ENCODE results near the gene KMT2C.
"Not testable (repeated sequence)": the region's sequence is repeated elsewhere in the genome, so short reads cannot be mapped to it uniquely, and the experiment has no call there.

Gene KMT2C

GRCh38 chr7:152478140-152478539, 42.3 kb upstream of the KMT2C start:
- Histone ChIP-seq H3K27ac (ENCODE audit: low read length, poor library complexity, severe bottlenecking) (no peak overlapping the region), H3K4me1 (ENCODE audit: control insufficient read depth, insufficient read depth, low read depth, low read length) (no peaks in the 10 kb centered on the region), H3K18ac (ENCODE audit: low read depth in 1 of 2, low read length in 2 of 2) (no peak overlapping the region), H3K9me3 (ENCODE audit: control insufficient read depth, low read length) (no peaks in the 10 kb centered on the region), H3K36me3 (ENCODE audit: control insufficient read depth in 1 of 2, insufficient read depth in 2 of 2, low read depth in 1 of 2, low read length in 2 of 2) (no peaks in the 10 kb centered on the region), H2BK15ac (ENCODE audit: low read depth, poor library complexity, severe bottlenecking) (no peak overlapping the region), H2AFZ (ENCODE audit: low read depth, low read length) (no peak overlapping the region), H2BK5ac (ENCODE audit: low read depth, low read length, poor library complexity, severe bottlenecking) (no peak overlapping the region), H3K9ac (ENCODE audit: low read length) (no peak overlapping the region), H4K91ac (ENCODE audit: low read length) (no peak overlapping the region), H2BK12ac (ENCODE audit: low read length in 2 of 2) (no peak overlapping the region), H3K4me2 (ENCODE audit: low read length, poor library complexity, severe bottlenecking) (no peak overlapping the region), H3K4me3 (ENCODE audit: insufficient read depth in 1 of 2, low read depth in 1 of 2, low read length in 2 of 2) (no peak overlapping the region), H2AK5ac (ENCODE audit: low read length, severe bottlenecking) (no peak overlapping the region), H4K8ac (ENCODE audit: low read length) (no peak overlapping the region), H3K4ac (ENCODE audit: low read depth in 1 of 2, low read length in 2 of 2) (no peak overlapping the region), H3K23ac (ENCODE audit: low read length in 2 of 2) (no peak overlapping the region), H3K27me3 (ENCODE audit: control insufficient read depth in 1 of 2, insufficient read depth in 1 of 2, low read length in 2 of 2) (no peaks in the 10 kb centered on the region), H3K14ac (ENCODE audit: low read length in 2 of 2) (no peak overlapping the region), H3K79me1 (replicated peaks; ENCODE audit: low read length, poor library complexity, severe bottlenecking) (no peaks in the 10 kb centered on the region), H2BK120ac (ENCODE audit: low read depth, low read length) (no peak overlapping the region)
- no peak for DNase-seq
- WGBS = 100% methylated on average over 1 of the region's 2 CpGs

GRCh38 chr7:152477079-152477478, 41.3 kb upstream of the KMT2C start:
- WGBS = 81% methylated on average over 1 of the region's 2 CpGs
- H3K4ac ChIP-seq (ENCODE audit: low read depth in 1 of 2, low read length in 2 of 2) = no peak overlapping the region

GRCh38 chr7:152476551-152476950, 40.7 kb upstream of the KMT2C start:
- Histone ChIP-seq H2BK5ac (ENCODE audit: low read depth, low read length, poor library complexity, severe bottlenecking) (no peak overlapping the region), H3K18ac (ENCODE audit: low read depth in 1 of 2, low read length in 2 of 2) (no peak overlapping the region), H2AK5ac (ENCODE audit: low read length, severe bottlenecking) (no peak overlapping the region), H2BK12ac (ENCODE audit: low read length in 2 of 2) (no peak overlapping the region), H4K91ac (ENCODE audit: low read length) (no peak overlapping the region), H2BK120ac (ENCODE audit: low read depth, low read length) (no peak overlapping the region), H3K23ac (ENCODE audit: low read length in 2 of 2) (no peak overlapping the region), H3K27me3 (ENCODE audit: control insufficient read depth in 1 of 2, insufficient read depth in 1 of 2, low read length in 2 of 2) (no peaks in the 10 kb centered on the region), H3K27ac (ENCODE audit: low read length, poor library complexity, severe bottlenecking) (no peak overlapping the region), H3K9ac (ENCODE audit: low read length) (no peak overlapping the region), H3K79me1 (replicated peaks; ENCODE audit: low read length, poor library complexity, severe bottlenecking) (no peaks in the 10 kb centered on the region), H4K8ac (ENCODE audit: low read length) (no peak overlapping the region), H3K14ac (ENCODE audit: low read length in 2 of 2) (no peak overlapping the region), H3K9me3 (ENCODE audit: control insufficient read depth, low read length) (no peaks in the 10 kb centered on the region), H3K4me2 (ENCODE audit: low read length, poor library complexity, severe bottlenecking) (no peak overlapping the region), H3K4me1 (ENCODE audit: control insufficient read depth, insufficient read depth, low read depth, low read length) (no peaks in the 10 kb centered on the region), H3K36me3 (ENCODE audit: control insufficient read depth in 1 of 2, insufficient read depth in 2 of 2, low read depth in 1 of 2, low read length in 2 of 2) (no peaks in the 10 kb centered on the region), H2AFZ (ENCODE audit: low read depth, low read length) (no peak overlapping the region), H2BK15ac (ENCODE audit: low read depth, poor library complexity, severe bottlenecking) (no peak overlapping the region), H3K4me3 (ENCODE audit: insufficient read depth in 1 of 2, low read depth in 1 of 2, low read length in 2 of 2) (no peak overlapping the region), H3K4ac (ENCODE audit: low read depth in 1 of 2, low read length in 2 of 2) (no peak overlapping the region)
- WGBS = 96% methylated on average over 3 of the region's 3 CpGs
- no peak for DNase-seq

More at GRCh38 chr7:152477079-152477478, 41.3 kb upstream of the KMT2C start:
- Histone ChIP-seq H2BK5ac (ENCODE audit: low read depth, low read length, poor library complexity, severe bottlenecking) (no peak overlapping the region), H3K9ac (ENCODE audit: low read length) (no peak overlapping the region), H2AK5ac (ENCODE audit: low read length, severe bottlenecking) (no peak overlapping the region), H3K27me3 (ENCODE audit: control insufficient read depth in 1 of 2, insufficient read depth in 1 of 2, low read length in 2 of 2) (no peaks in the 10 kb centered on the region), H4K8ac (ENCODE audit: low read length) (no peak overlapping the region), H4K91ac (ENCODE audit: low read length) (no peak overlapping the region), H3K4me1 (ENCODE audit: control insufficient read depth, insufficient read depth, low read depth, low read length) (no peaks in the 10 kb centered on the region), H3K27ac (ENCODE audit: low read length, poor library complexity, severe bottlenecking) (no peak overlapping the region), H2AFZ (ENCODE audit: low read depth, low read length) (no peak overlapping the region), H3K9me3 (ENCODE audit: control insufficient read depth, low read length) (no peaks in the 10 kb centered on the region), H3K4me3 (ENCODE audit: insufficient read depth in 1 of 2, low read depth in 1 of 2, low read length in 2 of 2) (no peak overlapping the region), H2BK12ac (ENCODE audit: low read length in 2 of 2) (no peak overlapping the region), H3K4me2 (ENCODE audit: low read length, poor library complexity, severe bottlenecking) (no peak overlapping the region), H3K79me1 (replicated peaks; ENCODE audit: low read length, poor library complexity, severe bottlenecking) (no peaks in the 10 kb centered on the region), H3K23ac (ENCODE audit: low read length in 2 of 2) (no peak overlapping the region), H3K14ac (ENCODE audit: low read length in 2 of 2) (no peak overlapping the region), H3K36me3 (ENCODE audit: control insufficient read depth in 1 of 2, insufficient read depth in 2 of 2, low read depth in 1 of 2, low read length in 2 of 2) (no peaks in the 10 kb centered on the region), H3K18ac (ENCODE audit: low read depth in 1 of 2, low read length in 2 of 2) (no peak overlapping the region), H2BK120ac (ENCODE audit: low read depth, low read length) (no peak overlapping the region), H2BK15ac (ENCODE audit: low read depth, poor library complexity, severe bottlenecking) (no peak overlapping the region)
- no peak for DNase-seq

GRCh38 chr7:152471023-152471620, 35.3 kb upstream of the KMT2C start:
- H2BK15ac ChIP-seq (ENCODE audit: low read depth, poor library complexity, severe bottlenecking); H4K91ac ChIP-seq (ENCODE audit: low read length); H3K27ac ChIP-seq (ENCODE audit: low read length, poor library complexity, severe bottlenecking); H2BK12ac ChIP-seq (ENCODE audit: low read length in 2 of 2); H3K36me3 ChIP-seq (ENCODE audit: control insufficient read depth in 1 of 2, insufficient read depth in 2 of 2, low read depth in 1 of 2, low read length in 2 of 2); H3K14ac ChIP-seq (ENCODE audit: low read length in 2 of 2); H3K4me3 ChIP-seq (ENCODE audit: insufficient read depth in 1 of 2, low read depth in 1 of 2, low read length in 2 of 2); H2BK5ac ChIP-seq (ENCODE audit: low read depth, low read length, poor library complexity, severe bottlenecking); H3K79me1 ChIP-seq (replicated peaks; ENCODE audit: low read length, poor library complexity, severe bottlenecking); H3K18ac ChIP-seq (ENCODE audit: low read depth in 1 of 2, low read length in 2 of 2); H3K9me3 ChIP-seq (ENCODE audit: control insufficient read depth, low read length); H4K8ac ChIP-seq (ENCODE audit: low read length); H2BK120ac ChIP-seq (ENCODE audit: low read depth, low read length); H2AK5ac ChIP-seq (ENCODE audit: low read length, severe bottlenecking); H3K23ac ChIP-seq (ENCODE audit: low read length in 2 of 2); H2AFZ ChIP-seq (ENCODE audit: low read depth, low read length); DNase-seq; H3K27me3 ChIP-seq (ENCODE audit: control insufficient read depth in 1 of 2, insufficient read depth in 1 of 2, low read length in 2 of 2); H3K4me1 ChIP-seq (ENCODE audit: control insufficient read depth, insufficient read depth, low read depth, low read length); H3K4me2 ChIP-seq (ENCODE audit: low read length, poor library complexity, severe bottlenecking); H3K4ac ChIP-seq (ENCODE audit: low read depth in 1 of 2, low read length in 2 of 2): not testable (repeated sequence)
- peak overlapping the region; percentile 33 for H3K9ac ChIP-seq (ENCODE audit: low read length)
- WGBS = 84% methylated on average over 8 of the region's 8 CpGs

Data from mesenchymal stem cell (in vitro differentiated cells and primary cell).